Epithelial cell of esophagus (primary cell): ENCODE data around the gene ARHGEF19.

Source experiments
- DNase-seq: peaks from one replicate; pipeline ENCODE4 v3.0.0; 2010; ENCODE audit warnings: low read depth
- H3K4me3 ChIP-seq: 2 replicates; pipeline ENCODE4 v1.5.1; 2011; ENCODE audit warnings: mild to moderate bottlenecking, low read length, control low read depth
- TF ChIP-seq, protein P1 (sequence below): IDR thresholded peaks from 2 replicates; pipeline ENCODE4 v1.5.1; 2011; ENCODE audit warnings: low read depth, mild to moderate bottlenecking, low read length, control low read depth, inconsistent platforms; ENCODE audit not compliant: insufficient read depth; ENCODE audit errors: missing control alignments

Gene ARHGEF19

DNA sequence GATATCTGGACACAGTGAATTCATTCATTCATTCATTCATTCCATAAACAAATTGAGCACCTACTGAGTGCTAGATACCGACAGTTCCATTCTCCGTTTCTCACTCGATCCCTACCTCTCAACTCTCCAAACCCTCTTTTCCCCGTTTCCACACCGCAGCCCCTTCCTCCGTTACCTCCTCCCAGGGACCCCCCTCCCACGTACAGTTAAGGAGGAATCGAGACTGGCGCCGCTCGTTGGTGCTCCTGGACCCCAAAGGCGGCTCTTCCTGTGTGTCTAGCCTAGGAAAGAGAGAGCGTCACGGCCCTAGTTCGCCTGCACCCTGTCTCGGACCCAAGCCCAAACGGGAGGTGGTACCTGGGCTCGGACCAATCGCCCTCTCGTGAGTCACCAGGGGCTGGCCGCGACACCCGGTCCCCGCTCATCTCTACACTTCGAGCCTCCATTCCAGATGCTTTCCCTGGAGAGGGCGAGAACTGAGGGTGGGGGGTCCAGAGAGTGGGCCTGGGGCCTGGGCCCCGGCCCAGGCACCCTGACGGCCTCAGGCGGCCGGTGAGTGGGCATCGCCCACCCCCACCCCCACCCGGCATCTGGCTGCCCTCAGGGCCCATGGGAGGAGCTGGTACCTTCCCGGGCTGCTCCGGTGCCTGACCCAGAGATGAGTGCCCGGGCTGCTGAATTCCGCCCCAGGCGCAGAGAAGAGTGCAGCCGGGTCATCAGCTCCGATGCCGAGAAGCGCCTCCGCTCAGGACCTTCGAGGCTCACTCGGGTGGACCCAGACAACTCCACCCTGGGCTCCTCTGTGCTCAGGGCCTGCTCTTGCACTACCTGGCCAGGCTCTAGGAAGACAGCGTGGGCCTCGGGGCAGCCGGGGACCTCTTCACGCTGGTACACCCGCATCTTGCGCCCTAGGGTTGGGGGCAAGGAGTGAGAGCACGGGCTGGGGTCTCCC, 4.9 kb downstream of the ARHGEF19 start:
- TF ChIP-seq, protein P1, sequence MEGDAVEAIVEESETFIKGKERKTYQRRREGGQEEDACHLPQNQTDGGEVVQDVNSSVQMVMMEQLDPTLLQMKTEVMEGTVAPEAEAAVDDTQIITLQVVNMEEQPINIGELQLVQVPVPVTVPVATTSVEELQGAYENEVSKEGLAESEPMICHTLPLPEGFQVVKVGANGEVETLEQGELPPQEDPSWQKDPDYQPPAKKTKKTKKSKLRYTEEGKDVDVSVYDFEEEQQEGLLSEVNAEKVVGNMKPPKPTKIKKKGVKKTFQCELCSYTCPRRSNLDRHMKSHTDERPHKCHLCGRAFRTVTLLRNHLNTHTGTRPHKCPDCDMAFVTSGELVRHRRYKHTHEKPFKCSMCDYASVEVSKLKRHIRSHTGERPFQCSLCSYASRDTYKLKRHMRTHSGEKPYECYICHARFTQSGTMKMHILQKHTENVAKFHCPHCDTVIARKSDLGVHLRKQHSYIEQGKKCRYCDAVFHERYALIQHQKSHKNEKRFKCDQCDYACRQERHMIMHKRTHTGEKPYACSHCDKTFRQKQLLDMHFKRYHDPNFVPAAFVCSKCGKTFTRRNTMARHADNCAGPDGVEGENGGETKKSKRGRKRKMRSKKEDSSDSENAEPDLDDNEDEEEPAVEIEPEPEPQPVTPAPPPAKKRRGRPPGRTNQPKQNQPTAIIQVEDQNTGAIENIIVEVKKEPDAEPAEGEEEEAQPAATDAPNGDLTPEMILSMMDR = no peak
- DNase-seq = no peak
- peak overlapping the region; percentile 21 for H3K4me3 ChIP-seq

DNA sequence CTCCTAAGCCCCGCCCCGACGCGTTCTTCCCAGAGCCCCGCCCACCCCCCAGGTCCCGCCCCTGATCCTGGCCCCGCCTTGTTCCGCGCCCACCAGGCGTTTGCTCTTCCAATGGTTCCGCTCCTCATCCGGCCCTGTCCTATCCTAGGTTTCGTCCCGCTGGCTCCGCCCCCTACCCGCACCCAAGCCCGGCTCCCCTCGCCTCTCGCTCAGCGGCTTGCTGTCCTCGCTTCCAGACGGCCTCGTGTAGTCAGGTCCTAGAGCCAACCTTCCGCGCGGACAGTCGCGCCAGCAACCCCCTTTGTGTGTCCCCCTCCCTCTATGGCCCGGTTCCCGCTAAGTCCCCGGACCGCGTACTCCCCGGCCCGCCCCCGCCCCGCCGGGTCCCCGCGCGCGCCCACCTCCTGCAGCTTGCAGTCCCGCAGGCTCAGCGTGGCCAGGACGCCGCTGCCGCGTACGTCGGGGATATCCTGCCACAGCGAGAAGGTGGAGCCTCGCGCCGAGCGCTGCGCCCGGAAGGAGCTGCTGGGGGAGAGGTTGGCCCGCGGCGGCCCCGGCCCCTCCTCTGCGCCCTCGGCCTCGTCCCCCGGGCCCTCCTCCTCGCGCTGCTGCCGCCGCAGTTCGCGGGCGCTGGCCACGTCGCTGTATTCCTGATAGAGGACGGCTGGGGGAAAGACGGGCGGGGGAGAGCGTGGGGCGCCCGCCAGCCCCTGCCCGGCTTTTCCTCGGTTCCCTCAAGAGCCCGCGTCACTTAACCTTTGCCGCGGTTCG, 5.7 kb downstream of the ARHGEF19 start:
- H3K4me3 ChIP-seq = peak overlapping the region; percentile 42
- TF ChIP-seq, protein P1 = no peak
- DNase-seq = peak; percentile 99

DNA sequence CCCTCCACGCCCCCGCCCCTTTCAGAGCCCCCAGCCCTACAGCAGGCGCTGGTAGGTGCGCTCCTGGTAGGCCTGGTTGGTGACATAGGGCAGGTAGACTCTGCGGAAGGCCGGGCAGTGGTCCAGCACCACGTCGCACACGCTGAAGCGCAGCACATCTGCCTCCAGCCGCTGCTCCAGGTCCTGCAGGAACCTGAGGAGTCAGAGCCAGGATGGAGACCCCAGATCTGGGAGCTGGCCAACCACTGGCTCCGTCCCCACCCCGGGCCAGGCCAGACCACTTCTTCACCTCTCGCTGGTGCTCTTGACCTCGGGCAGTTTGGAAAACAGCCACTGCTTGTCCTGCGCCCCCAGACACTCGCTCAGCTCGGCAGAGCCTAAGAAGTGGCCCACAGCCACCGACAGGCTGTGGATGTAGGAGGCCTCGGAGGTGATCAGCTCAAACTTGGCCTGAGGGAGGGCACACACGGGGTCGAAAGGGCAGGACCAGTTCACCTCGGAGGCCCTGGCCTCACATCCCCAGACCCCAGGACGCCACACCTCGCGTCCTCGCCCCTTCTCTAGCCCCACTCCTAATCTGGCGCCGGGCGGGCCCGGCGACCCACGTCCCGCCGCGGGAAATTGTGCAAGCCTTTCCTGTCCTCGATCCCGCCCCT, 6.4 kb downstream of the ARHGEF19 start:
- peak overlapping the region; percentile 42 for H3K4me3 ChIP-seq
- TF ChIP-seq, protein P1 = no peak
- no peak for DNase-seq

DNA sequence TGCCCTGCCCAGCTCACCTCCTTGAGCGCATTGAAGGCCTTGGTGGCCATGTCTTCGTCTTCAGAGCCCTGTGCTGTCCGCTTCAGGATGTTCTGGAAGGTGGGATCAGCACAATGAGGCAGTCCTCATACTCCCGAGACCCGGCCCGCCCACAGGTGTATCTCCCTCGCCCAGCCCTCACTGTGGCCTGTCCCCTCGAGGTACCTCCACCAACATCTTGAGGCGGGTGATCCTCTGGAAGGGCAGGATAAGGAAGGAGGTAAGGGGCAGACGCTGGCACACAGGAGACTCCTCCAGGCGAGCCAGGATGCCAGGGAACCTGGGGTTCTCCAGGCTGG, 7.1 kb downstream of the ARHGEF19 start:
- no peak overlapping the region for H3K4me3 ChIP-seq
- no peak for DNase-seq
- TF ChIP-seq, protein P1 = no peak

DNA sequence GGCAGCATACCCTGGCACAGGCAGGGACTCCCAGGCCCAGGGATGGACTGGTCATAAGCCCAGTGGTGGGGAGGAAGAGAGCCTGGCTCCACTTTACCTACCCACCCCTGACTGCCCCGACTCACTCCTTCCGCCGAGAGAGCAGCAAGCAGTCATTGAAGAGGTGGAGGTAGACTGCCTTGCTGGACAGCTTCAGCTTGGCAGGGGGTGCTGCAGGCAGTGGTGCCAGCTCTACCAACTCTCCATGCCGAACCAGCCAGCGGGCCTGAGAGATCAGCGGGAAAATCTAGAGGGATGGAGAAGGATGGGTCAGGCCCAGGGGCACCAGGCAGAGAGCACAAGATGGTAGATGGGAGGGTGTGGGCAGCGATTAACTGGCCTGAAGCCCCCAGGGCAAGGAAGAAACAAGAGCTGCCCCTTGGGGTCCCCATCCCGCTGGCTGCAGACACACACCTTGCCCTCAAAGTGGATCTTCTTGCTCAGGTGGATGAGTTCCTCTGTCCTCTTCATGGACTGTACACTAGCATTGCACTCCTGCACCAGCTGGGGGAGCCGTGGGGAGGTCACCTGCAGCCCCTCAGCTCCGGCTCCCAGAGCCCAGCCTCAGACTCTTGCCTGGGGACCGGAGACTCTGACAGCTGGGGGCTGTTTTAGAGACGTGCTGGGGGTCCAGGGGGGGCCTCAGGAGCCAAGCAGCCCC, 7.7 kb downstream of the ARHGEF19 start:
- TF ChIP-seq, protein P1 = peak; percentile 25
- DNase-seq = peak; percentile 49

DNA sequence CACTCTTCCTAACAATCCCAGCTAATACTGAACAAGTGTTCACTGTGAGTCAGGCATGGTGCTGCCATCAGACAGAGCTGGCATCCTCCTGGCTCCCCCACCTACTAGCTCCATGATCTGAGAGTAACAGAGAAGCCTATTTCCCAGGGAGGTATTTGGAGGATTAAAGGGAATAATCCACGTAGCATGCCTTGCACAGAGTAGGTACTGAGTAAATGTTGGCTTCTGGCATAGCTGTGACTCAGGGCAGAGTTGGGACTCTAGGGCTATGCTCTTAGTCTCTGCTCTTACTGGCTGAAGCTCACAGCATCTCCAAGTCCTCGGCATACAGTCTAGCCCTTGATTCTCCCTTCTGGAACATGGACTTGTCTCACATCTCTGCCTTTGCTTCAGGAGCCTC, 8.2 kb downstream of the ARHGEF19 start:
- no peak overlapping the region for H3K4me3 ChIP-seq
- TF ChIP-seq, protein P1 = no peak
- no peak for DNase-seq

More for the DNA sequence above, 7.7 kb downstream of the ARHGEF19 start:
- H3K4me3 ChIP-seq = no peak overlapping the region
